SK-N-SH (cell line): ENCODE results near the gene GNAT1. TPM values are rescaled to one million over a fixed set of nuclear protein-coding genes. Genes with fewer than 3 reads are reported as not detected.

Experiments used
- CTCF ChIA-PET: fragments of 300-600, 350-600 bp; formaldehyde crosslinking; extraction: SDS; loops from one replicate; lab custom pipeline; 2021; lab: Yijun Ruan, JAX
- POLR2A ChIA-PET: fragments of 350-600 bp; sonication (Branson Sonifier 250); formaldehyde crosslinking; extraction: SDS; loops from one replicate; lab custom pipeline; 2020; ENCODE audit warnings: antibody characterized with exemption, inconsistent platforms; lab: Yijun Ruan, JAX
- DNase-seq: peaks from one replicate; pipeline ENCODE4 v3.0.0; 2012
- H2AFZ ChIP-seq: fragments of 200-600 bp; sonication (generic); 2 replicates; pipeline ENCODE4 v1.8.1; 2016; ENCODE audit warnings: antibody characterized with exemption, mild to moderate bottlenecking, low read depth
- H3F3A ChIP-seq: fragments of 200-600 bp; sonication (generic); replicated peaks from 2 replicates; pipeline ENCODE3; 2016; ENCODE audit warnings: antibody characterized with exemption, mild to moderate bottlenecking; ENCODE audit not compliant: insufficient read depth
- H3K27ac ChIP-seq, 2 experiments: fragments of 200-500 bp in 1 of 2; fragments of 200-600 bp in 1 of 2; sonication (Bioruptor generic) in 1 of 2; sonication (generic), shearing (Covaris generic) in 1 of 2; 2 replicates each; pipeline versions ENCODE4 v1.5.1 to v1.6.1; 2014 to 2016; ENCODE audit warnings: low read depth in 2 of 2, inconsistent platforms in 1 of 2, low read length in 1 of 2, mild to moderate bottlenecking in 1 of 2, mixed read lengths in 1 of 2
- H3K27me3 ChIP-seq: fragments of 200-600 bp; sonication (generic), shearing (Covaris generic); 2 replicates; pipeline ENCODE4 v1.6.1; 2016; ENCODE audit warnings: mixed run types; ENCODE audit not compliant: insufficient read depth
- H3K36me3 ChIP-seq, 2 experiments: fragments of 200-500 bp in 1 of 2; fragments of 200-600 bp in 1 of 2; sonication (Bioruptor generic) in 1 of 2; sonication (generic) in 1 of 2; replicated peaks in 1 of 2; 2 replicates each; pipeline versions ENCODE3 to v1.5.1; 2014 to 2016; ENCODE audit warnings: low read length in 1 of 2, mild to moderate bottlenecking in 1 of 2; ENCODE audit not compliant: insufficient read depth in 2 of 2, control insufficient read depth in 1 of 2
- H3K4me1 ChIP-seq, 2 experiments: fragments of 200-500 bp in 1 of 2; fragments of 200-600 bp in 1 of 2; sonication (Bioruptor generic) in 1 of 2; sonication (generic), shearing (Covaris generic) in 1 of 2; 2 replicates each; pipeline versions ENCODE4 v1.5.1 to v1.6.1; 2014 to 2016; ENCODE audit warnings: low read depth in 1 of 2, low read length in 1 of 2, mixed run types in 1 of 2; ENCODE audit not compliant: insufficient read depth in 2 of 2, control insufficient read depth in 1 of 2
- H3K4me2 ChIP-seq: fragments of 200-600 bp; sonication (generic), shearing (Covaris generic); 2 replicates; pipeline ENCODE4 v1.6.1; 2017; ENCODE audit warnings: mixed run types
- H3K4me3 ChIP-seq, 2 experiments: fragments of 200-500 bp in 1 of 2; fragments of 200-600 bp in 1 of 2; sonication (Bioruptor generic) in 1 of 2; sonication (generic), shearing (Covaris generic) in 1 of 2; 2 replicates each; pipeline versions ENCODE4 v1.5.1 to v1.8.1; 2014 to 2016; ENCODE audit warnings: low read depth in 2 of 2, inconsistent platforms in 1 of 2, low read length in 1 of 2, mild to moderate bottlenecking in 1 of 2, mixed read lengths in 1 of 2, moderate library complexity in 1 of 2
- H3K79me2 ChIP-seq: fragments of 200-600 bp; sonication (generic); 2 replicates; pipeline ENCODE4 v1.8.1; 2017; ENCODE audit warnings: mild to moderate bottlenecking; ENCODE audit not compliant: insufficient read depth
- H3K9ac ChIP-seq: fragments of 200-600 bp; sonication (generic); 2 replicates; pipeline ENCODE4 v1.6.1; 2017; ENCODE audit warnings: mixed run types
- H3K9me2 ChIP-seq: fragments of 200-600 bp; sonication (generic); 2 replicates; pipeline ENCODE4 v1.6.1; 2017; ENCODE audit warnings: mixed run types
- H3K9me3 ChIP-seq: fragments of 200-600 bp; sonication (generic); 2 replicates; pipeline ENCODE4 v1.6.1; 2017; ENCODE audit warnings: mixed run types, mild to moderate bottlenecking, moderate library complexity
- H4K20me1 ChIP-seq: fragments of 200-600 bp; sonication (generic); 2 replicates; pipeline ENCODE4 v1.6.1; 2017; ENCODE audit warnings: mild to moderate bottlenecking, mixed run types; ENCODE audit not compliant: insufficient read depth
- CTCF ChIP-seq: fragments of 200-600 bp; sonication (generic); IDR thresholded peaks from 2 replicates; pipeline ENCODE4 v1.6.1; 2017; ENCODE audit warnings: antibody characterized with exemption, mild to moderate bottlenecking, moderate library complexity
- ELF1 ChIP-seq: IDR thresholded peaks from 2 replicates; pipeline ENCODE4 v1.4.0; 2012
- EP300 ChIP-seq, 2 experiments: IDR thresholded peaks; 2 replicates each; pipeline versions ENCODE4 v1.4.0 to v1.6.1; 2012; ENCODE audit warnings: borderline replicate concordance in 1 of 2, low read depth in 1 of 2, low read length in 1 of 2
- FOSL2 ChIP-seq: IDR thresholded peaks from 2 replicates; pipeline ENCODE4 v1.4.0; 2012; ENCODE audit warnings: low read depth, mild to moderate bottlenecking, moderate library complexity, borderline replicate concordance
- FOXM1 ChIP-seq: IDR thresholded peaks from 2 replicates; pipeline ENCODE4 v1.4.0; 2012; ENCODE audit warnings: low read depth, mild to moderate bottlenecking
- GATA2 ChIP-seq: sonication (generic); formaldehyde crosslinking; IDR thresholded peaks from 2 replicates; pipeline ENCODE4 v1.5.0; 2020; ENCODE audit warnings: mild to moderate bottlenecking, missing genetic modification reagents
- MAX ChIP-seq: IDR thresholded peaks from 2 replicates; pipeline ENCODE4 v1.4.0; 2012; ENCODE audit warnings: low read depth
- POLR2AphosphoS5 ChIP-seq: IDR thresholded peaks from 2 replicates; pipeline ENCODE4 v1.6.1; 2012; ENCODE audit warnings: low read depth, low read length
- RCOR1 ChIP-seq: fragments of 150-350 bp; IDR thresholded peaks from 2 replicates; pipeline ENCODE4 v1.6.1; 2017; ENCODE audit warnings: antibody characterized with exemption, low read length
- SIN3A ChIP-seq: IDR thresholded peaks from 2 replicates; pipeline ENCODE4 v1.6.1; 2012; ENCODE audit warnings: low read depth, mild to moderate bottlenecking, low read length, moderate library complexity, borderline replicate concordance
- SMC3 ChIP-seq: IDR thresholded peaks from 2 replicates; pipeline ENCODE4 v1.6.1; 2012; ENCODE audit warnings: low read depth, low read length, improper control_type of control experiment
- TAF1 ChIP-seq: IDR thresholded peaks from 2 replicates; pipeline ENCODE4 v1.6.1; 2012; ENCODE audit warnings: low read depth, mild to moderate bottlenecking, low read length, moderate library complexity, borderline replicate concordance
- TCF12 ChIP-seq: IDR thresholded peaks from 2 replicates; pipeline ENCODE4 v1.4.0; 2012
- TEAD4 ChIP-seq: IDR thresholded peaks from 2 replicates; pipeline ENCODE4 v1.4.0; 2012; ENCODE audit warnings: mild to moderate bottlenecking, borderline replicate concordance; ENCODE audit not compliant: insufficient read depth
- WGBS: methylation state at CpG from one replicate; pipeline ENCODE4 v1.1.6; 2017; ENCODE audit warnings: low lambda C conversion rate; 5-methylcytosine and 5-hydroxymethylcytosine counted together
- polyA plus RNA-seq, 3 experiments: library from polyadenylated mRNA; depleted of rRNA; stranded (reverse); fragments of >200 nt; gene quantifications; 2 replicates each; pipeline ENCODE4 v1.2.3, GENCODE V29; 2012

Gene GNAT1
- polyA plus RNA-seq, 1 of the 3 experiments (the other 2 are of a cell fraction): not detected

GRCh38 chr3:50235716-50236483, 44.5 kb downstream of the GNAT1 start, which contains the start of gene GNAI2 (continued):
- TF ChIP-seq MAX: no peak; the same call in 1 of the 2 replicates
- no peak for TF ChIP-seq CTCF
- TF ChIP-seq EP300 (IDR thresholded peaks at IDR 0.05; ENCODE audit: borderline replicate concordance in 1 of 2, low read depth in 1 of 2, low read length in 1 of 2): peak in 1 of 2 experiments; percentile 49; a peak in 2 of 4 replicates
- peak; percentile 99 for TF ChIP-seq TAF1
- TF ChIP-seq RCOR1: no peak
- TF ChIP-seq FOSL2: no peak
- no peak for TF ChIP-seq GATA2 (CRISPR knock-in tag)
- no peak for TF ChIP-seq SMC3
- TF ChIP-seq TEAD4: no peak
- TF ChIP-seq TCF12: no peak

GRCh38 chr3:50236484-50237132, 45.2 kb downstream of the GNAT1 start:
- Histone ChIP-seq H3K79me2 (peaks cover 56% of the 10 kb centered on the region), H3F3A (peaks cover 8% of the 10 kb centered on the region), H4K20me1 (peaks cover 38% of the 10 kb centered on the region), H3K36me3 (peaks cover 0 to 11% of the 10 kb centered on the region in 2 experiments), H3K9ac (peak overlapping the region; percentile 95), H2AFZ (no peak overlapping the region), H3K4me3 (peak overlapping the region; percentile 82 to 98), H3K4me1 (peaks cover 8 to 18% of the 10 kb centered on the region in 2 experiments; a peak in 2 of 4 replicates), H3K4me2 (peak overlapping the region; percentile 96), H3K27ac (peak overlapping the region; percentile 60 to 90), H3K9me3 (no peaks in the 10 kb centered on the region), H3K27me3 (no peaks in the 10 kb centered on the region), H3K9me2 (no peaks in the 10 kb centered on the region)
- ChIA-PET CTCF (interaction anchor here (1.6 to 61.6 kb wide), 4 partner anchors 4 to 50 kb away, joined by 8 to 1375 read pairs (median 433); partner anchors contain the start of genes GNAI2 and GNAT1), POLR2A (interaction anchor here (1.4 to 1.6 kb wide), 2 partner anchors 9 to 10 kb away, joined by 4 read pairs; no protein-coding TSS in a partner anchor)
- TF ChIP-seq GATA2 (CRISPR knock-in tag) (no peak), SIN3A (no peak), FOXM1 (no peak), ELF1 (no peak), POLR2AphosphoS5 (no peak)
- DNase-seq: no peak
- 5% methylated on average over 12 of the region's 13 CpGs for WGBS
